HUES48 (cell line): ENCODE results near the gene ANO4.

Experiments
- H3K27ac ChIP-seq: one replicate; pipeline ENCODE4 v1.7.0; 2013; ENCODE audit warnings: low read depth, low read length, inconsistent platforms
- H3K27me3 ChIP-seq: 2 replicates; pipeline ENCODE4 v1.6.1; 2013; ENCODE audit warnings: mild to moderate bottlenecking, low read length; ENCODE audit not compliant: control insufficient read depth, insufficient read depth
- H3K36me3 ChIP-seq: 2 replicates; pipeline ENCODE4 v1.6.1; 2013; ENCODE audit warnings: low read length; ENCODE audit not compliant: control insufficient read depth, insufficient read depth
- H3K4me1 ChIP-seq: 2 replicates; pipeline ENCODE4 v1.6.1; 2013; ENCODE audit warnings: mild to moderate bottlenecking, low read length; ENCODE audit not compliant: control insufficient read depth, insufficient read depth
- H3K4me3 ChIP-seq: 2 replicates; pipeline ENCODE4 v1.5.1; 2013; ENCODE audit warnings: mild to moderate bottlenecking, low read depth, low read length
- H3K9ac ChIP-seq: 2 replicates; pipeline ENCODE4 v1.6.1; 2013; ENCODE audit warnings: mild to moderate bottlenecking, low read depth, low read length, moderate library complexity
- H3K9me3 ChIP-seq: 2 replicates; pipeline ENCODE4 v1.6.1; 2013; ENCODE audit warnings: low read length; ENCODE audit not compliant: control insufficient read depth, insufficient read depth

The ANO4 gene

DNA sequence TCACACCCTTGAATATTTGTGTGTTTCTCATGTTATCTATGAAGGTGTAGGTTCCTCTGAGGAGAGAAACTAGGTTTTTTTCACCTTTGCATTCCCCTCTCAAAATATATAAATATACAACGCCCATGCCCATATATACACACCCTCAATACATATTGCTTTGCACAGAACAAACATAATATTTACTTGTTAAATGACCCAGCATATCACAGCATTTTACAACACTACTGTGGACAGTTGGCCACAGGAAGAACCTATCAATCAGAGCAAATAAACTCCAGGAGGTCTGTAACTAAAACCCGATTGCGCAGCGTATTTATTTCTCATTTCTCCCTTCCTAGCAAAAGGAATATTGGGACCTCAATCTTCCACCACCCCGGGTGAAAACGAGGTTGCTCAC, 219.4 kb downstream of the ANO4 start:
- H3K9ac ChIP-seq, result no peak overlapping the region
- no peak overlapping the region for H3K4me3 ChIP-seq
- no peaks in the 10 kb centered on the region for H3K4me1 ChIP-seq
- no peaks in the 10 kb centered on the region for H3K27me3 ChIP-seq
- H3K9me3 ChIP-seq, result peaks cover 3% of the 10 kb centered on the region; the same call in 1 of the 2 replicates
- H3K36me3 ChIP-seq, result no peaks in the 10 kb centered on the region
- H3K27ac ChIP-seq, result no peak overlapping the region

DNA sequence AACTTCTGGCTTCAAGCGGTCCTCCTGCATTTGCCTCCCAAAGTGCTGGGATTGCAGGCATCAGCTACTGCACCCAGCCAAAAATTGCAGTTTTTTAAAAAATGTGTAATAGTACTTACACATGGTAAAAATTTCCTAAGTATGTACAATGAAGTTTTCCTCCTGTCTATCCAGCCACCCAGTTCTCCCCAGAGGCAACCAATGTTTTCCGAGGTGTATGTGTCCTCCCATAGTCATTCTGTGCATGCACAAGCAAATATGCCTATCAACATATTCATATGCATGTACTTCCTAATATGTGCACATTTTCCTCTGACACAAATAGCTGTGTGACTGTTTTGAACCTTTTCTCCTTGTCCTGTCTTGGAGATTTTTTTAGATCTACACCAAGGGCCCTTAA, 220.5 kb downstream of the ANO4 start:
- Histone ChIP-seq H3K27ac (no peak overlapping the region), H3K4me1 (no peaks in the 10 kb centered on the region), H3K36me3 (no peaks in the 10 kb centered on the region), H3K27me3 (no peaks in the 10 kb centered on the region), H3K9me3 (no peaks in the 10 kb centered on the region), H3K9ac (no peak overlapping the region), H3K4me3 (no peak overlapping the region)

DNA sequence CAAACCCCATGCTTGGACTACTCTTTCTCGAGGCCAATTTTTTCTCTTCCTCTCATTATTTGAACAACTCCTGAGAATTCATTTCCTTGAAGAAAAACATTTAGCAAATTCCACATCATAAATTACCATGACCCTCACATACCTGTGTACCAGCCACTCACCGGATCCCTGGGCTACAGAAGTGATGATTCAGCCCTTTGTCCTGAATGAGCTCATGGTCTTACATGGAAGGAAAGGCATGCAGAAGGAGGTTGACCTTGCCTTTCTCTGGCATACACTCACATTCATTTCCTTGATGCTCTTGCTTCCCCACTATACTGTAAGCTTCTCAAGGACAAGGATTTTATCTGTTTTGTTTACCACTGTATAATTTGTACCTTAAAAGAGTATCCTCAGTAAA, 224.0 kb downstream of the ANO4 start:
- Histone ChIP-seq H3K4me3 (no peak overlapping the region), H3K36me3 (no peaks in the 10 kb centered on the region), H3K27ac (peak overlapping the region; percentile 60), H3K27me3 (no peaks in the 10 kb centered on the region), H3K4me1 (no peaks in the 10 kb centered on the region), H3K9me3 (no peaks in the 10 kb centered on the region), H3K9ac (no peak overlapping the region)

DNA sequence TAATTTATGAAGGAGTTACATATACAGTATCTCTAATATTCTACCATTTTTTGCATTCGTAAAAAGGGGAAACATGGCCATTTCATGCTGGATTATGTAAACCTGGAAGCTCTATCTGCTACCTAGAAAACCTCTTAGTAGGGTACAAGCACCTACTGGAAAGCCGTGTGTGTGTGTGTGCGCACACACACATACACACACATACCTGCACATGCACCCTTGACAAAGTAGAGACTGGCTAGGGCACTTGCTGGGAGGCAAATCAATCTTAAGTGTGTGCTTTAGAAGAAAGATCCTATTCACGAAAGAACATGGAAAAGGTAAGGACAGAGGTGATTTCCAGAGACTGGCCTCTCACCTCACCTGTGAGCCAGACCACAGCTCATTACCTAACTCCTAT, 224.6 kb downstream of the ANO4 start:
- no peaks in the 10 kb centered on the region for H3K9me3 ChIP-seq
- H3K27ac ChIP-seq, result no peak overlapping the region
- no peak overlapping the region for H3K9ac ChIP-seq
- no peaks in the 10 kb centered on the region for H3K27me3 ChIP-seq
- H3K4me1 ChIP-seq, result no peaks in the 10 kb centered on the region
- H3K36me3 ChIP-seq, result no peaks in the 10 kb centered on the region
- H3K4me3 ChIP-seq, result no peak overlapping the region

DNA sequence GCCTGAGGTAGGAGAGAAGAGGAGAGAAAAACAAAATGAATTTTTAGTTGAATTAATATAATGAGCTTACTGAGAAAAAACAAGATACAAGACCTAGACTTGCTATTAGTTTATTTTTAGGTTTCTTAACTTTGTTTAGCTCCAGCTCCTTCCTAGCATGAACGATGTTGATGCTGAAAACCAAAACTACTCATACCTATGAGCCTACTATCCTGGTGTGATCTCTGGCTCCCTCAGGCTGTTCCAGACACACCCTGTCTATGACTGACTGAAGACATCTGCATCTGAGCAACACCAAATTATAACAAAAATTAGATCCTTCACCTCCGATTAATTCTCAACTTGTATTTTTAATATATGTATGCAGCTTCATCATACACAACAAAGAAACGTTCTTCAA, 225.1 kb downstream of the ANO4 start:
- no peaks in the 10 kb centered on the region for H3K9me3 ChIP-seq
- no peaks in the 10 kb centered on the region for H3K27me3 ChIP-seq
- H3K4me3 ChIP-seq, result no peak overlapping the region
- H3K4me1 ChIP-seq, result no peaks in the 10 kb centered on the region
- H3K27ac ChIP-seq, result no peak overlapping the region
- H3K9ac ChIP-seq, result no peak overlapping the region
- no peaks in the 10 kb centered on the region for H3K36me3 ChIP-seq

DNA sequence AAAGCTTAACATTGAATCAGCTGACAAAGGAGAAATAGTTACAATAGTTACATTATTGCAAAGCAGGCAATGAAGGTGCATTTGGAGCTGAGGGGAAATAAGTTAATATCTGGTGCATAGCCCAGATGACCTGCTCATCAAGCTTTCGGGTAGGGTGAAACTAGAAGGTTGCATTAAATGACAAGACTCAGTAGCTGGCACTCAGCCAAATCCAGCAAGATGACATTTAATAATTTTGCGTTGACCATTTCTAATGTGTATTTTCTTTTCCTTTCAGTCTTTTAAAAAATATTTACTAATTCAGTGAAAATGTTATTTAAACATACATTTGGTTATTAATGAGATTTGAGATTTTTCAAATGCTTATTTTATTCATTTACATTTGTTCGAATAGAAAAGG, 226.9 kb downstream of the ANO4 start:
- no peak overlapping the region for H3K9ac ChIP-seq
- no peaks in the 10 kb centered on the region for H3K36me3 ChIP-seq
- no peaks in the 10 kb centered on the region for H3K9me3 ChIP-seq
- H3K4me1 ChIP-seq, result no peaks in the 10 kb centered on the region
- no peak overlapping the region for H3K27ac ChIP-seq
- no peak overlapping the region for H3K4me3 ChIP-seq
- H3K27me3 ChIP-seq, result no peaks in the 10 kb centered on the region

DNA sequence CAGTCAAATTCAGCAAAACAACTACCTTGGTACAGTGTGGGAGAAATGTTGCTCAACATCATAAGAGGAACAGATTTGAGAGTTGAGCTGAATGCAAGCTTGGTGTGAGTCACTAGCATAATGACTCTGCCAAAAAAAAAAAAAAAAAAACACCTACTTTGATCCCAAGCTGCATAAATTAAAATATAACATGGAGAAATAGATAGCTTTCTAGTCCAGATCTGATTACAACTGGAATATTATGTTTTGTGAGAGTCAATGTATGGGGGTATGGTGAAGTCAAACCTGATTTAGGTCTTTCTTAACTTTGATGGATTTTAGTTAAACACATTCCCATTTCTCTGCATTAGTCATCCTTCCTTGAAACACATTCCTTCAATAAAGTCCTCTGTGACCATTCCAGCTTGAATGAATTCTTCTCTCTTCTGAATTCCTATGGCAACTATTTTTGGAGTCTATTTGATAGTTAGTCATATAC, 227.4 kb downstream of the ANO4 start:
- Histone ChIP-seq H3K9ac (no peak overlapping the region), H3K4me3 (no peak overlapping the region), H3K27ac (no peak overlapping the region), H3K27me3 (no peaks in the 10 kb centered on the region), H3K36me3 (no peaks in the 10 kb centered on the region), H3K9me3 (no peaks in the 10 kb centered on the region), H3K4me1 (no peaks in the 10 kb centered on the region)

DNA sequence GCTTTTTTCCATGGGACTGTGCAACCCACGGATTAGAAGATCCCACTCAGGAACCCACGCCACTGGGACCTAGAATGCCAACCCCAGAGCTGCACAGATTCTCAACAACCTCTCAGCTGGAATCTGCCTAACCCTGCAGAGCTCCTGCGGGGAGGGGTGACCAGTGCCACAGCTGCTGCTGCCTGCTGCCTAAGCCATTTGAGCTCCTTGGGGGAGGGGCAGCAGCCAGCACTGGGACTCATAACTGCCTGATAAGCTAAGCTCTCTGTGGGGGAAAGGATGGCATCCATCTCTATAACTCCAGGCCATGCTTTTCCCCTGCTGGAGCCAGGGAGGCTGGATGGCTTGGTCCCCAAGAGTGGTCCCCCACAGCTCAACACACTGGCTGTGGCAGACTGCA, 232.6 kb downstream of the ANO4 start:
- H3K4me1 ChIP-seq, result no peaks in the 10 kb centered on the region
- no peak overlapping the region for H3K4me3 ChIP-seq
- no peaks in the 10 kb centered on the region for H3K27me3 ChIP-seq
- H3K27ac ChIP-seq, result no peak overlapping the region
- H3K9ac ChIP-seq, result no peak overlapping the region
- H3K36me3 ChIP-seq, result no peaks in the 10 kb centered on the region
- H3K9me3 ChIP-seq, result peaks cover 4% of the 10 kb centered on the region

DNA sequence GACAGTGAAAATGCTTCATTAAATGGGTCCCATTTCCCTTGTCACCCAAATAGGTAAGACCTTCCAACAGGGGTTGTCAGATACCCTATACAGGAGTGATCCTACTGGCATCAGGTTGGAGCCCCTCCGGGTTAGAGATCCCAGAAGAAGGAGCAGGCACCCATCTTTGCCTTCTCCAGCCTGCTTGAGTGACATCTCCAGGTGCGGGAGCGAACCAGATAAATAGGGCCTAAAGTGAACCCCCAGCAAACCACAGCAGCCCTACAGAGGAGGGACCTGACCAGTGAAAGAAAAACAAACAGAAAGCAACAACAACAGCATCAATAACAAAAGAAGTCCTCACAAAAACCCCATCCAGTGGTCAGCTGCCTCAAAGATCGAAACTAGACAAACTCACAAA, 233.2 kb downstream of the ANO4 start:
- H3K27ac ChIP-seq, result no peak overlapping the region
- no peak overlapping the region for H3K9ac ChIP-seq

DNA sequence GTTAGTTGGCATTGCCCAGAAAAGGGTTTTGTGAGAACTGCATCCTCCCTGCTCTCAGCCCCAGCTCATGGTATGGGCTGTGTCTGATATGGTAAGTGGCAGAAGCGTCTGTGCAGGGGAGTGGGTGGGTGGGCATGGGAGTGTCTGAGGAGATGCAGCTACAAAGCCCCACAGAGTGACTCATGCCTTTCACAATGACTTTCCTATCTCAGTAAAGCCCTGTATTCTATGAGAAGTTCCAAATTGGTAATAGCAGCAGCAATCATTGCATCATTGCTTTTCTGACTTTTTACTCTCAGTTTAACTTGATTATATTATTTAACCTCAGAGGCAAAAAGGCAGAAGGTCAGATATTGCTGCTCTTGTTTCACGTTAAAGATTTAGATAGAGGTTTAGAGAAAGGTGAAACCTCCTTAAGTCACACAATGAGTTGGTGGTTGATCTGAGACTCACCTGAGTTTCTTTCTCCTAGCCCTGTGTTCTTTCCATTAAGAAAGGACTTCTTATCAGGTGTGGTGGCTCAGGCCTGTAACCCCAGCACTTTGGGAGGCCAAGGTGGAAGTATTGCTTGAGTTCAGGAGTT, 243.8 kb downstream of the ANO4 start:
- Histone ChIP-seq H3K4me3 (no peak overlapping the region), H3K27me3 (no peaks in the 10 kb centered on the region), H3K9me3 (no peaks in the 10 kb centered on the region), H3K4me1 (no peaks in the 10 kb centered on the region), H3K36me3 (no peaks in the 10 kb centered on the region), H3K9ac (no peak overlapping the region), H3K27ac (no peak overlapping the region)

More for the DNA sequence above, 233.2 kb downstream of the ANO4 start:
- Histone ChIP-seq H3K4me1 (no peaks in the 10 kb centered on the region), H3K36me3 (no peaks in the 10 kb centered on the region), H3K9me3 (peaks cover 4% of the 10 kb centered on the region), H3K27me3 (no peaks in the 10 kb centered on the region), H3K4me3 (no peak overlapping the region)

DNA sequence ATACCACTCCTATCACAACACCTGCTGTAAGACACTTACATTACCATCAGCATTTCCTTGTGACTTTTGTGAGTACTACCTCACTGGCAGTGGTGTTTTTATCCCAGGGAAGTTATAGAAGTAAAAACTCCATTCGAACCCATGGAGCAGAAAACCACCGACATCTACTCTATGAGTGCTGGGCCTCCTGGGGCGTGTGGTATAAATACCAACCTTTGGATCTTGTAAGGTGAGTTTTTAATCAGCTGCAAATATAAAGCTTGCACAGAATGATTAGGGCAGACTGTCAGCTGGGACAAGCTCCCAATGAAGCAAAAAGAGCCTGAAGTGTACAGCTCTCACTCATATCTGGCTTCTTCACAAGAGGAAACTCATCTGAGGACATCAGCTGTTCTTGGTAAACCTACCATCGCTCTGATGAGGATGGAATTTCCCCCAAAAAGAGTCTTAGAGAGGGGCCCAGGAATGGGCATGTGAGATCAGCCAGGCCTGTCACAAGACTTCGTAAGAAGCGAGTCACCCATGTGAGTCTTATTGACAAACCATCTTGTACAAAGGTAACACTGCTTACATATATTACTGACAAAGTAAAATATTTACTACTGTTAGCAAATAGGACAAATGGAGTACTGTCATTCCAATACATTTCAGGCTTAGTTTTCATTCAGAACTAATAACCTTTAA, 245.4 kb downstream of the ANO4 start:
- no peak overlapping the region for H3K4me3 ChIP-seq
- no peak overlapping the region for H3K27ac ChIP-seq
- H3K9ac ChIP-seq, result no peak overlapping the region

More for the DNA sequence above, 245.4 kb downstream of the ANO4 start:
- Histone ChIP-seq H3K27me3 (no peaks in the 10 kb centered on the region), H3K4me1 (no peaks in the 10 kb centered on the region), H3K9me3 (no peaks in the 10 kb centered on the region), H3K36me3 (no peaks in the 10 kb centered on the region)
